GM19025 (cell line): ENCODE results near the gene NTPCR.
"Not testable (repeated sequence)": the region's sequence is repeated elsewhere in the genome, so short reads cannot be mapped to it uniquely, and the experiment has no call there.

Source experiments
- ATAC-seq: cut with Tn5 transposase; IDR thresholded peaks from one replicate; pipeline ENCODE4 v1.9.1; 2021; ENCODE audit warnings: mild to moderate bottlenecking, low read depth, moderate library complexity; ENCODE audit not compliant: unreplicated experiment

NTPCR gene, protein sequence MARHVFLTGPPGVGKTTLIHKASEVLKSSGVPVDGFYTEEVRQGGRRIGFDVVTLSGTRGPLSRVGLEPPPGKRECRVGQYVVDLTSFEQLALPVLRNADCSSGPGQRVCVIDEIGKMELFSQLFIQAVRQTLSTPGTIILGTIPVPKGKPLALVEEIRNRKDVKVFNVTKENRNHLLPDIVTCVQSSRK

DNA sequence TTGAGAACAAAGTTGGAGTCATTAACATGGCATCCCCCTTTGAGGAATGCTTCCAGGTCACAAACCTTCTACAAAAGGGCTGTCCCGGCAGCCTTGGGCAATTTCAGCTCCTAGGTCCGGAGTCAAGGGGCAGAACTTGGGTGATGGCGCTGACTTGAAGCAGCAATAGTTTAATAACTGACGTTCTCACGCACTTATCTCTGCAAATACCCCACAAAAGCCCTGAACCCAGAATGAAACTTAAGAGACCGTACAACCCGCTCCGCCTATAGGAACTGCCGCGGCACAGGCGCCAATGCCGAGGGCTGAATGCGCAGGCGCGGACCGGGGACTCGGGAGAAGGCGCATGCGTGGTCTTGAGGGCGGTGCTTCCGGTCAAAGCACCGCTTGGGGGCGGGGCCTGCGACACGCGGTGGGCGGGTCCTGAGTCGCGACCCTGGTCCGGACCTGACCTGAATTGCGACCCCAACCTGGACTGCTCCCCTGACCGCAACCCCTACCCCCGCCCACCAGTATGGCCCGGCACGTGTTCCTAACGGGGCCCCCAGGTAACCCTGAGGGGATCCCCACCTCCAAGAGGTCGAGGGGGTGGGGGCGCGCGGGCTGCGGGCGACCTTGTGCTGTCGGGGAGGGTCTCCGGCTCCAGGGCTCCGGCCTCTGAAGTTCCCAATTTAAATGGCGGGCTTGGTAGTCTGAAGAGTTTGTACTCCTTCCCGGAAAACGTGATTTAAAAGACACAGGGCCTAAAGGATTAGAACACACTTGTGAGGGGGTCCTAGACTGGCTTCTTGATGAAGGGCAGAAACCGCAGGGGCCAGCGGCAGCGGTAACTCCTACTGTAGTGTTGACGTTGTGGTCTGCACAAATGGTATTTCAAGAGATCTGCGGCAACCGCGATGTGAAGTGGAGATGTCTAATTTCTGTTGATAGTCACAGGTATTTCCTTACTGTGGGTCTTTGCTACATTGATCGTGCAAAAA is at the start of gene NTPCR:
TSS of gene NTPCR (plus strand) at position 415 of the 980 bp plus-strand sequence. CDS start at position 515, 100 bp downstream.
- peak; percentile 82 for ATAC-seq

DNA sequence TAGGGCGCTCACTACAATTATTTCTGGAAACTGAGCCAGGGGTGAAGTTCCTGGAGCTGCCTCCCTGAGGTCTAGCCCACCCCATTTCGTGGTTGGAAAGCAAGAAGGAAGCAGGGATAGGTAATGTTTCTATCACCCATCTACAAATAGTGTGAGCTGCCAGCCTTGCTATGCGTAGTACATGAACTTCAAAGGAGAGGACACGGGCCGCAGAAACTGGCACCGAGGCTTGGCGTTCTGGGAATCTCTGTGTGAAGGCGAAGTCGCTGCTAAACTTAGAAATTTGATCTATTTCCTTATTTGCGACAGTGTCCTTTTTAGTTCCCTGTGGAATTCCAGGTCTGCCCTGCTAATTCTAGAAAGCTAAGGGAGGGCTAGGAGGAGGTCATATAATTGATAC is 49.6 kb upstream of the NTPCR start:
- no peak for ATAC-seq

DNA sequence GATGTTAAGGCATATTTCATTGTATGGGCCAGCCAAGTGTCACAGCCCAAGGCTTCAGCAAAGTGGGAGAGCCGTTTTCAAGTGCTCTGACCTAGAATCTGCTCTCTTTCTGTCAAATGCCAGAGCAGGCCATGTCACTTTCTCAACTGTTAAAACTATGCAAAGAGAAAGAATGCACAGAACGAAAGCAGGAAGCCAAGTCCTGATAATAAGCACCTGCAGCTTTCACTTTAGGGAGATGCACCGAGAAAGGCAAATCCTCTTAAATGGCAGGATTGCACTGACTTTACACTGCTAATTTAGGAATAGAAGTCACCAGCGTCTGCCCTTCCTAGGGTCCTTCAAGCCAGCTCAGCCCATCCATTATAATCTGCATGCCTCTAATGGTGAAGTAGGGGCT is 49.2 kb upstream of the NTPCR start:
- ATAC-seq: no peak

DNA sequence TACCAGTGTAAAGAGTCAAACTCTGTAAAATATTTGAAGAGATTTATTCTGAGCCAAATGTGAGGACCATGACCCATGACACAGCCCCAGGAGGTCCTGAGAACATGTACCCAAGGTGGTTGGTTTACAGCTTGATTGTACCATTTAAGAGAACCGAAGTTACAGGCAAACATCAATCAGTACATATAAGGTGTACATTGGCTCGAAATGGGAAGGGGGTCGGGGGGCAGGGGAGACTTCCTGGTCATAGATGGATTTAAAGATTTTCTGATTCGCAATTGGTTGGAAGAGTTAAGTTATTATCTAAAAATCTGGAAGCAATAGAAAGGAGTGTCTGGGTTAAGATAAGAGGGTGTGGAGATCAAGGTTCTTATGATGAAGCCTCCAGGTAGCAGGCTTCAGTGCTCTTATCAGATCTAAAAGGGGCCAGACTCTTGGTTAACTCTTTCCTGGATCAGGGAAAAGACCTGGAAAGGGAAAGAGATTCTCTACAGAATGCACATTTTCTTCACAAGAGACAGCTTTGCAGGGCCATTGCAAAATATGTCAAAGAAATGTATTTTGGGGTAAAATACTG is 47.5 kb upstream of the NTPCR start:
- no peak for ATAC-seq

DNA sequence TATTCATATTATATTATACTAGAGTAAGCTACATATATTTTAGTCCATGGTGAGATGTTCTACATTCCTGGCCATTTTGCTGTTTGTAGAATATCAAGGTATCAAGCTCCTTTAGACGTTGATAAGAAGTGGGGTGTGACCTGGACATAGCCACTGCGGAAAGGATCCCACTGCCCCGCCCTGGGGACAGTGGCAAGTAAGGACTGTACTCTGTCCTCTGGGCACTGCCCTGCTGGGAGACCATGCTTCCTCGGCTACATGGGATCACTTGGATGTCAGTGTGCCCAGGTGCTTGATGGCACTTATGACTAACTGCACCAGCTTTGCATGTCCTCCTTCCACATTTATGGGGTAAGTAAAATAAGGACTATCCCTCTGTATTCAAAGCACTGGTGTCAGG is 46.3 kb upstream of the NTPCR start:
- no peak for ATAC-seq

DNA sequence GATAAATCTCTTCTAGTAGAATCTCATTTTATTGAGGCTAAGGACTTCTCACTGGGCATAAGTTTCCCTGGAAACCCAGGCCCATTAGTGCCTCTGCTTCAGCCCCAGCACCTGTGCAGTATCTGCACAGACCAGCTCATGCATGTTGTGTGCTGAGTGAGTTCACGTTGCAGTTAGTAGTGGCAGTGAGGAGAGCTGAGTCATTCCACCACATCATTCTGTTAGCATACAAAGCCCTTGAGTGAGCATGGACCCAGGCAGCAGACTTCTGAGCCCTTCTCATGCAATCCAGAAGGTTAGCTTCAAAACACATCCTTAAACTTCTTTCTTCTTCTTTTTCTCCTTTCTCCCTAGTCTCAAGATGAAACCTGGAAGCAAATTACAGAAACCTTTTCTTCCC is 45.8 kb upstream of the NTPCR start:
- no peak for ATAC-seq

DNA sequence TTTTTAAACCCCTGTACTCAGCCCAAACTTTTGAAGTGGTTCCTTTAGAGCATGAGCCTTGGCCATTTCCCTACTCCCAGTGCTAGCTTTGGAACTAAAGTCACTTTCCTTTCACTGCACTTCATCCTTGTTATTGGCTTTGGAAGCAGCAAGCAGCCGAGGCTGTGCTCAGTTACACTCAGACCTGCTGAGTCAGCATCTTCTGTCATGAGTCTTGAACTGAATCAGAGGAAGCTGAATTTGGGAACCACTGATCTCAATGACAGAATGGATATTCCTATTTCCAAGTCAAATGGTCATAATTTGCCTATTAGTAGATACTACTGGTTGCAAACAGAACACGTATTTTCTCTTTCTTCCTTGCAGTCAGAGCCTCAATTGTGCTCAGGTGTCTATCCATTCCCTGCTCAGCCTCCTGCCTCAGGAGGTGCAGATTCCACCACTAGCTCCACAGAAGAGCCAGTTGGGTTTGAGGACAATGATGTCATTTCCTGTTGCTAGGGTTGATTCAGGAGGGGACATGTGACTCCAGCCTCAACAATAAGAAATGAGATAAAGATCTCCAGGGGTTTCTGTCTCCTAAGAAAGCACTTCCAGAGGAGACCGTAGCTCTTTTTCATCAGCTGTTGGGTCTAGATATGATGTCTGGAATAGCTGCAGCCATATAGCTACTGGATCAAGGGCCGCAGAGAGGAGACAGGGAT is 44.9 kb upstream of the NTPCR start:
- ATAC-seq: no peak

DNA sequence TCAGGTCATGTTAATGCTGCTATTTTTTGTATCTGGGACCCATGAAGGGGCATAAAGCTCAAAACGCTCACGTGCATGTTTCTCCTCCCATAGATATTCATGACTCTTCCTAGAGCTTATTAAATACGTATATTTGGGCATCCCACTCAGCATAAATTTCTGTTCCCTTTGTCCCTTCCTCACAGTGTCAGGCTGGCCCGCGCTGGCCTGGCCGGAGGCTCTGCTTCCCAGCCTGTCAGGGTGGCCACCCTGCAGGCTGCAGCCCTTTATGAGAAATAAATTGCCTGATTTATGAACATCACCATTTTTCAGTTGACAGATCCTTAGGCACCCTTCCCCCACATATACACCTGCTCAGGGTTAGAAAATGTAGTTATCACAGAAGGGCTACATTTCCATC is 44.0 kb upstream of the NTPCR start:
- no peak for ATAC-seq

DNA sequence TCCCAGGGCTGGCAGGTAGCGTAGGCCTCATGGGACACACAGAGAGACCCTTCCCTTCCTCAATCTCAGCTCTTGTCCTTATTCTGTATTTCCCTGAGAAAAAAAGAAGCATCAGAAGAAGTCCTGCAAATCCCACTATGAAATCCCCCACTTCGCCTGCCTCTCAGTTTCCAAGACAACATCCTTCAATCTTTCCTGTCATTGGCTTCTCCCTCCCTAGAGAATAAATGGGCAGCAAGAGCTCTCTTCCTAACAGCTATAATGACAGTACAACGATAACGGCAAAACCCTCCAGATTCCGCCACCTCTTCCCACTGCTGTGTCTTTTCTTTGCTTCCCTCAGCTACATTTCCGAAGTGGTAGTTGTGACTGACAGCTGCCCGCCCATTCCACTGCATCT is 41.6 kb upstream of the NTPCR start:
- no peak for ATAC-seq

DNA sequence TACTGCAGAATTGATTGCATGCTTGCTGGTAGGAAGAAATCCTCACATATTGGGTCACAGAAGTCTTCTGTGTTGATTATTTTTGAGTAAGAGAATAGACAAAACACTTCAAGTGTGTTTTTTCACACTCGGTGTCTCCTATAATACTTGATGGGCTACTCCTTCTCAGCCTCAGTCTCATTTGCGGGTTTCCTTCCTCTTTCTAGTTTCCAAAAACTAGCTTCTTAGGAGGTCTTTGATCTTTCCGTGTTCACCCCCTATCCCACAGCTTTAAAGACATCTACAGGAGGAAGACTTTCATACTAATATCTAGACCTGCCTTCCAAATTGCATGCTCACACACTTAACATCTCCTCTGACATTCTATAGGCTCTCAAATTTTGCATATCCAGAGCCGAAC is 40.7 kb upstream of the NTPCR start:
- no peak for ATAC-seq

DNA sequence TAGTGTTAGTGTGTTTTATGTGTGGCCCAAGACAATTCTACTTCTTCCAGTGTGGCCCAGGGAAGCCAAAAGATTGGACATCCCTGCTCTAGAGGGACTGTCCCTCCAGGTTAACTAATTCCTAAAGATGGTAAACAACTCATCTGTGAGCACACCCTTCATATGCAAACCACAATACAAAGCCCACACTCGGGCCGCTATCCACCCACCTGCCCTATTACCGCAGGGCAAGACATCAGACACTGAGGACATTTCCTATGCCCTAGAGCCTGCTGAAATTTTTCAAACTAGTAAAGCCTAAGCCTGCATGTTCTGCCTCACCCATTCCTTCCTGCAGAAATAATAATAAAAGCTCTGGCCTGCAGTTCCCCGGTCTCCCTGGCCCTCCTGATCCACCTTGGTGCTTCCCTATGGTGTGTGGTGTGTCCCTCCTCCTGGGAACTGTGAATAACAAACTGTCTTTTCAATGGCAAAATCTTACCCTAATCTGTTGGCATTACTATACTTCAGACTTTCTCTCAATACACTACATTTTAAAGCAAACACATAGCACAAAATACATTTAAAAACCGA is 39.3 kb upstream of the NTPCR start:
- no peak for ATAC-seq

DNA sequence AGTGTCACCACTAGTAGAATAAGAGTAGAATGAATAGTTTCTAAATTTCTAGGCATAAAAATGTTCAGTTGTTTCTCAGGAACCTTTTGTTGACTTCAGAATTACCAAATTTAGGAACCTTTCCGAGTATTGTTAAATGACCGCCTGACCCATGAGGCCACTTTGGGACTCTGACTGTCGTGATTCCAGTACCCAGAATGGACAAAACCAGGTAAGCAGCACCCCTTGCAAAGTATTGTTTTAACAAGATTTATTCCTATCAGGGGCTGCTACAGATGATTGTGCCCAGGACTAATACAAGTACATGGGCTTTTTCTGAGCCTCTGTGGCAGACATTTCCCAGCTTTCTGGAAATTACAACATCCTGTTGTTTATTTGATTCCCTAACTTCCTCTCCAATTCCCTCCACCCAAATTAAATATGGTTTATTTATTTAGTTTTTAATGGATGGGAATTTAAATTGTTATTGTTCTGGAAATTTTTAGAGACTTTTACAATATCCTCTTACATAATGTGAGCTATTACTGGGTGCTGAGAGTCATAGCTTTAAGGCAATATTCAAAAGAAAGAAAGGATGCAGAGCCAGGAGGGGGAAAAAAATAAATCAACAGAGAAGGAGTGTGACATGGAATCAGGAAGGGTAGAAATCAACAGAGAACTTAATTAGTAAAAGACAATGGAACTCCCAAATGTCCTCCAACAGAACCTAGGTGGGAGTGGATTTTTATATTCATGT is 37.4 kb upstream of the NTPCR start:
- no peak for ATAC-seq

DNA sequence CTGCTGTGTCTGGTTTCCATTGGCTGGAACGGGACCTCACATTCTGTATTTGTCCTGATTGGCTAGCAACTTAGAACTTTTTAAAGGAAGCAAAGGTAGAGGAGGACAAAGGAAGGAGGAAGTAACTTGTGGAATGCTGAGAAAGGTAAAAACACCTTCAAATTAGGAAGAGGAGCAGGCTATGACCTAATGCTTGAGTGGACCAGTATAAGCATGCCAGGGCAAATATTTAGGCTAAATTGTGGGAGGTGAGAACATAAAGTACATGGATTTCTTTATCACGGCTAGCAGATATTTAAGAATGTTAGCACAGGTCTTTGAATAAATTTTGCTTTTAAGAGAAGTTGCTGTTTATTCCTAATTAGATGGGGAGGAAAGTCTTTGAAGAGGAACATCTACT is 36.1 kb upstream of the NTPCR start:
- ATAC-seq: not testable (repeated sequence)

DNA sequence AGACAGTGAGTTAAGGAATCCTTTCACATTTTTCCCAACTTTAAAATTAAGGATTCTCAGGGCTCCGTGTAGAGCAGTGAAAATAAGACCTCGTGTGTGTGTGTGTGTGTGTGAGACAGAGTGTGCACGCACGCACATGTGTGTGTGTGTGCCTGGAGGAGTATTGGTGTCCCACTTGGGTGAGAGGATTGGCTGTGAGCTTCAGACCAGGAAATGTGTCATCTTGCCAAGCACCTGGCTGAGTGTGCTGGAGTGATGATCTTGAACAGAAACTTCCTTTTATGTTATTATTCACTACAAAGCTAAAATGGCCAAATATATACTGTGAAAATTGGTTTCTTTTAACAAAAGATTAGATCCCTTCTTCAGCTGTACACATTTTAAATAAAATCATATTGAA is 35.2 kb upstream of the NTPCR start:
- ATAC-seq: no peak

DNA sequence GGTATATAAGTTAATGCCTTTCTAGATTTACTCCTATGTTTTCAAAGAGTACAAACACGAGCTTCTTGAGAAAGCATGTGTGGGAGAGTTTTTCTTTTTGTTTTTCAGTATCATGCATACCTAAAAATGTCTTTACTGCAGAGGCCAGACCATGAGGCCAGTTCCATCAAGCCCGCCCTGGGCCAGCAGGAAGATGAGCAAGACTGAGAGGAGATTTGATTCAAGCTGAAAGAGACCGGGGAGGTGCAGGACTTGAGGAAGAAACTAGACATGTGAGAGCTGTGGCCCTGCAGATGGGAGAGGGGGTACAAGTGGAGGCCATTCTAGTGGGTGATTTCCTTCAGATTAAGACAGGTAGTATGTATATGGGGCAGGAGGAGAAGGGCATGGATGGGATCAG is 33.4 kb upstream of the NTPCR start:
- ATAC-seq: no peak

DNA sequence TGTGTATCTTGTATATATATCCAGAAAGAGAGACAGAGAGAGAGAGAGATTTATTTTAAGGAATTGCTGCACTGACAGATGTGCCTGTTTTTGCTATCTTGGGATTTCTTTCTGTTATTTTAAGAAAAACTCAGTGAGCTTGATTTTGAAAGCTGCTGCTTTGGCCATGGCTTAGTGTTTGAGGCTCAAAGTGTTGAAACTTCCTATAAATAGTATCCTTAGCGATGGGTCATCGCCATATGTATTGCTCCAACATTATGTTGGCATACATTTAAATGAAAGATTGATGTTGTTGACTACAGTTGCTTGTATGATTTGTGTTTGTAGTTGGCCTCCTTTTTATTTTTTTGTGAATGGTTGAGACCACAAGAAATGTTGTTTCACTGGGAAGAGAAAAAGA is 29.0 kb upstream of the NTPCR start:
- no peak for ATAC-seq

DNA sequence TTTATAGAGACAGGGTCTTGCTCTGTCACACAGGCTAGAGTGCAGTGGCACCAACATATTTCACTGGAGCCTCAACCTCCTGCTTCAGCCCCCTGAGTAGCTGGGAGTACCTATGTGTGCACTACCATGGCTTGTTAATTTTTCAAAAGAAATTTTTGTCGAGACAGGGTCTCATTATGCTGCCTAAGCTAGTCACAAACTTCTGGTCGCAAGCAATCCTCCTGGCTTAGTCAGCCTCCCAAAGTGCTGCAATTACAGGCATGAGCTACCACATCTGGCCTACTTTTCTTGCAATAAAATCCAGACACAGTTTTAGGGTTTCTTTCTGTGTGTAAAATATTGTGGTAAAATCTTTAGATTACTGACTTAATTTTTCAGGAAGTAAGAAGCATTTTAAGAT is 27.9 kb upstream of the NTPCR start:
- no peak for ATAC-seq

DNA sequence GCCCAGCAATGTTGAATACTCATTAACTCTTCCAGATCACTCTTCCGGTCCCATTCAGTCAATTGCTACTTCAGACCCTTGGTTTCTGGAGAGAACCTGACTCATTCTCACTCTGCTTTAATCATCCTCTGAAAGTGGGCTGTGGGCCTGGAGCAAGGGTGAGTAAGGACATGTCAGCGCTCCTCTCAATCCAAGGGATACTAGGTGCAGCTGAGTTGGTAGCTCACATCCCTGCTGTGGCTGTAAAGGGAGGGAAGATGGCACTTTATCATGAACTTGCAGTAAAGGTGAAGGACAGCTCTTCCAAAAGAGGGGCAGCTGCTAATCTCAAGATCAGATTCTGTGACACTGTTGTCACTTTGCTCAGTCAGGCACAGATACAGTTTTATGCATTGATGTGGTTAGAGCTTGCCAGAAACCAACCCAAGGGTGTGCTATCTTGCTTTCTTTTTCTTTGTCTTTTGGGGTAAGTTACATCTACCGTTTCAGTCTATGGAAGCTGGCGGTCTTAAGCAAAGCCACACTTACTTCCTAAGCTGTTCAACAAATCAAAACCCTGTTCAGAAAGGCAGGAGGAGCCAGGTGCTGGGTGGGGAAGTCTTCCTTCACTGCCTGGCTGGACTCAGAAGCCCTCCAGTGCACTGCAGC is 26.5 kb upstream of the NTPCR start:
- peak; percentile 74 for ATAC-seq

DNA sequence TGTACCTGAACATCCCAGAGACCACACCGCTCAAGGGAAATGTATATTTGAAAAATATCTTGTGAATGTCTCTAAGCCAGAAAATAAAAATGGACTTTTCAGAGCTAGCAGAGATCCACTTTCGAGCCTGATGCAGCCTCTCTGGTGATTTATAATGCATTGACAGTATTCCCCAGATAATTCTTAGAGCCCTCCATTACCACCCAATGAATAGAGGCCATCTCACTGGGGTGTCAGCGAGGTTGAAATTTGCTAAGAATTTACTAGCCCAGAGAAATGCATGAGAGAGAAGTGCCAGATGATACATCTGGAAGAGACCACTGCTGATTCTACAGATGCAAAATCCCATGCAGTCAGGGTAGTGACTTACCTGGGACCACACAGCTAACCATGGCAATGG is 25.5 kb upstream of the NTPCR start:
- no peak for ATAC-seq
